Uterus (tissue), 4 donors: ENCODE measurements around the gene ANKRD1. TPM values are rescaled to one million over a fixed set of nuclear protein-coding genes. Genes with fewer than 3 reads are reported as not detected.

Experiments used
- DNase-seq, 2 donors: peaks; one replicate each; pipeline ENCODE4 v3.0.0-alpha.2; 2019 to 2020
- H3K27ac ChIP-seq, 2 donors: fragments of 200-600 bp; sonication (generic); 1 replicate in 1 of 2; 2 replicates in 1 of 2; pipeline ENCODE4 v1.5.1; 2016 to 2018
- H3K27me3 ChIP-seq, 2 donors: fragments of 200-600 bp; sonication (generic); one replicate each; pipeline ENCODE4 v1.5.1; 2018 to 2019; ENCODE audit warnings: control low read depth in 1 of 2
- H3K36me3 ChIP-seq, 2 donors: fragments of 200-600 bp; sonication (generic); one replicate each; pipeline ENCODE4 v1.5.1; 2019; ENCODE audit warnings: control low read depth in 1 of 2
- H3K4me1 ChIP-seq, 2 donors: fragments of 200-600 bp; sonication (generic); one replicate each; pipeline ENCODE4 v1.5.1; 2018 to 2019; ENCODE audit warnings: control low read depth in 1 of 2
- H3K4me3 ChIP-seq, 2 donors: fragments of 200-600 bp; sonication (generic); 1 replicate in 1 of 2; 2 replicates in 1 of 2; pipeline ENCODE4 v1.5.1; 2018 to 2019; ENCODE audit warnings: mild to moderate bottlenecking in 1 of 2
- H3K9me3 ChIP-seq, 2 donors: fragments of 200-600 bp; sonication (generic); one replicate each; pipeline ENCODE4 v1.5.1; 2019; ENCODE audit warnings: control low read depth in 1 of 2
- POLR2A ChIP-seq, 2 donors: fragments of 450-650 bp; IDR thresholded peaks; one replicate each; pipeline ENCODE4 v1.6.1; 2016; ENCODE audit warnings: antibody characterized with exemption in 2 of 2, mild to moderate bottlenecking in 1 of 2, moderate library complexity in 1 of 2
- intact Hi-C: fragments of 100-400 bp; cut with DNase I; formaldehyde crosslinking; loops from one replicate; pipeline ENCODE4 v1.15.1; 2023; ENCODE audit warnings: low total_unique reads
- total RNA-seq, 4 donors: library from RNA; depleted of rRNA in 3 of 4; stranded (reverse); fragments of >200 nt in 3 of 4; gene quantifications; one replicate each; pipeline versions ENCODE4 v1.1.0 to v1.2.4, GENCODE V29; 2014 to 2023
- TF ChIP-seq, protein P1 (sequence below), 4 experiments: fragments of 200-600 bp in 2 of 4; fragments of 450-650 bp in 2 of 4; sonication (generic) in 2 of 4; IDR thresholded peaks; one replicate each; pipeline ENCODE4 v1.5.1; 2016 to 2019; ENCODE audit warnings: antibody characterized with exemption in 4 of 4, mild to moderate bottlenecking in 2 of 4, moderate library complexity in 1 of 4
- donor health status: DM: yes; HTN: yes; CAD: no.

ANKRD1 gene
- total RNA-seq, 4 donors from 2014 or later, result 0.35 to 0.64 TPM; not detected in 2

- no peaks in the 10 kb centered on the region for H3K36me3 ChIP-seq
- TF ChIP-seq, protein P1, sequence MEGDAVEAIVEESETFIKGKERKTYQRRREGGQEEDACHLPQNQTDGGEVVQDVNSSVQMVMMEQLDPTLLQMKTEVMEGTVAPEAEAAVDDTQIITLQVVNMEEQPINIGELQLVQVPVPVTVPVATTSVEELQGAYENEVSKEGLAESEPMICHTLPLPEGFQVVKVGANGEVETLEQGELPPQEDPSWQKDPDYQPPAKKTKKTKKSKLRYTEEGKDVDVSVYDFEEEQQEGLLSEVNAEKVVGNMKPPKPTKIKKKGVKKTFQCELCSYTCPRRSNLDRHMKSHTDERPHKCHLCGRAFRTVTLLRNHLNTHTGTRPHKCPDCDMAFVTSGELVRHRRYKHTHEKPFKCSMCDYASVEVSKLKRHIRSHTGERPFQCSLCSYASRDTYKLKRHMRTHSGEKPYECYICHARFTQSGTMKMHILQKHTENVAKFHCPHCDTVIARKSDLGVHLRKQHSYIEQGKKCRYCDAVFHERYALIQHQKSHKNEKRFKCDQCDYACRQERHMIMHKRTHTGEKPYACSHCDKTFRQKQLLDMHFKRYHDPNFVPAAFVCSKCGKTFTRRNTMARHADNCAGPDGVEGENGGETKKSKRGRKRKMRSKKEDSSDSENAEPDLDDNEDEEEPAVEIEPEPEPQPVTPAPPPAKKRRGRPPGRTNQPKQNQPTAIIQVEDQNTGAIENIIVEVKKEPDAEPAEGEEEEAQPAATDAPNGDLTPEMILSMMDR (IDR thresholded peaks at IDR 0.05), result no peak
- no peak for TF ChIP-seq POLR2A (IDR thresholded peaks at IDR 0.05)
- peaks cover 0 to 4% of the 10 kb centered on the region in 2 donors for H3K4me1 ChIP-seq
- H3K4me3 ChIP-seq, result no peak overlapping the region
- H3K27me3 ChIP-seq, result no peaks in the 10 kb centered on the region
- no peak for DNase-seq
- no peak overlapping the region for H3K27ac ChIP-seq
- H3K9me3 ChIP-seq, result no peaks in the 10 kb centered on the region
- intact Hi-C loops, result no loop called here
Observed at GRCh38 chr10:90927293-90927692, 6.4 kb upstream of the ANKRD1 start.

DNA sequence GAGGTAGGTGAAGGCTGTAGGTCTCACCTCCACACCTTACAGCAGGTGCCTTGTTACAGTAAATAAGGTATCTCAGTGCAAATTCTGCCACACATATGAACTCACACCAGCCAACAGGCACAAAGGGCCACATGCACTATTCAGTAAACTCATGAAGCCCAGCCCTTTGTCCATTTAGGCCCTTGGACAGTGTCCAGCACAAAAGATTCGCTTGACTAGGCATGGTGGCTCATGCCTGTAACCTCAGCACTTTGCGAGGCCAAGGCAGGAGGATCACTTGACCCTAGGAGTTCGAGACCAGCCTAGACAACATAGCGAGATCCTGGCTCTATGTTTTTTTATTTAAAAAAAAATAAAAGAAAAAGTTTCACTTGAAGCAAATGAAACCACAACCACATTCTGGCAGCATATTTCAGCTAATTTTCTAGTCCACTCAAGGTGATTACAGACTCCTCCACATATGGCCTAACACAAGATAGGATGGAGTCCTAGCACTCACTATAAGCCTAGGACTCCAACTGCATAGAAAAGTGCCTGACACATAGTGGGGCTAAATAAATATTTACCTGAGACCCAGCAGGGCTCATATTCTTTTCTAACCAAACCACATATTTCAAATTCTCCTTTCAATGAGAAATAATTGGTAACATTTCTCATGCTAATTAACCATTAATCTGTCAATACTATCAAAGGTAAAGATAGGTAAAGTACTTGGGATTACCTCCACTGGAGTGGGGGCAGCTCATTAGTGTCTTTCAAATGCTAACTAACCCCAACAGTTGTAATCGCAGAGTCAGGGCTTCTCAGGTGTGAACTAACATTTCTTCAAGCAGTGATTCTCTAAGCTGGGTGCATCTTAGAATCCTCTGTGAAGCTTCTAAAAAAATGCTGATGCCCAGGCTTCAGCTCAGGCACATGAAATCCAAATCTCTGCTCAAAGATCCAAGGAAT is 4.5 kb upstream of the ANKRD1 start:
- Histone ChIP-seq H3K27me3 (no peaks in the 10 kb centered on the region), H3K9me3 (no peaks in the 10 kb centered on the region), H3K27ac (no peak overlapping the region), H3K4me1 (no peaks in the 10 kb centered on the region), H3K4me3 (no peak overlapping the region), H3K36me3 (no peaks in the 10 kb centered on the region)
- intact Hi-C loops, result no loop called here
- DNase-seq, result no peak
- no peak for TF ChIP-seq POLR2A (IDR thresholded peaks at IDR 0.05)
- TF ChIP-seq, protein P1 (IDR thresholded peaks at IDR 0.05), result no peak

DNA sequence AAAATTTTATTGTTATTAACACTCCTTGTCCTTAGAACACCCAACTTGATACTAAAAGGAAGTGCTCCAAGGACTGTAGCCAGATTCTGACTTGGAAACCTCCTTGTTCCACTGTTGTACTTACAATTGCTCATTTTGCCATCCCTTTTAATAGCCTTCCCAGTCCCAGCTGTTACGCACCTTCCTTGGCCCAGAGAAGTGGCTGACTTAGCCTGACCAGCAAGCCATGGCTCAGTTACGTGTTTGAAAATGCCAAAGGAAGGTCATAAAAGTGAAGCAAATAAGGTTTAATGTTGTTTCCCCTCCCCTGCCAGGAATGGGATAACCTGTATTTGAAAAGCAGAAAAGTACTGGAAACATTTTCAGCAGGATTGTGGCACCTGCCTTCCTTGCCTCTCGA is 3.7 kb upstream of the ANKRD1 start:
- Histone ChIP-seq H3K27me3 (no peaks in the 10 kb centered on the region), H3K36me3 (no peaks in the 10 kb centered on the region), H3K4me3 (no peak overlapping the region), H3K9me3 (no peaks in the 10 kb centered on the region), H3K27ac (no peak overlapping the region), H3K4me1 (no peaks in the 10 kb centered on the region)
- TF ChIP-seq POLR2A (IDR thresholded peaks at IDR 0.05), result no peak
- TF ChIP-seq, protein P1 (IDR thresholded peaks at IDR 0.05), result no peak
- intact Hi-C loops, result no loop called here
- no peak for DNase-seq

GRCh38 chr10:90923111-90923731 is 2.3 kb upstream of the ANKRD1 start:
- Histone ChIP-seq H3K9me3 (no peaks in the 10 kb centered on the region), H3K27me3 (no peaks in the 10 kb centered on the region), H3K27ac (no peak overlapping the region), H3K4me3 (no peak overlapping the region), H3K36me3 (no peaks in the 10 kb centered on the region), H3K4me1 (no peaks in the 10 kb centered on the region)
- DNase-seq, result no peak
- TF ChIP-seq, protein P1 (IDR thresholded peaks at IDR 0.05), result no peak
- TF ChIP-seq POLR2A (IDR thresholded peaks at IDR 0.05), result no peak
- intact Hi-C loops, result no loop called here

DNA sequence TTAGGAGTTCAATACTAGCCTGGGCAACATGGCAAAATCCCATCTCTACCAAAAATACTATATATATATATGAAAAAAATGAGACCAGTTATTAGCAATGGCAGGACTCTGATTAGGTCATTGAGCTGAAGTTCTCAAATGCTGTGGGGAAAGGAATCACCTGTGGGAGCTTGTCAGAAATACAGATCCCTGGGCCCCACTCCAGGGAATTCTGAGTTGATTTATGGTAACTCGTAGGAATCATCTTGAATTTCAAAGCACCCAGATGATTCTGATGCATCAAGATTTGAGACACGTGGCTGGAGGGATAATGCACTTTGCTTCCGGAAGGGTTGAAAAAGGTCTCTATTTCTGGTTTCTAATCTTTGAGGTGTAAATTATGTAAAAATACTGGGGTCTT is 1.0 kb upstream of the ANKRD1 start:
- H3K4me3 ChIP-seq, result no peak overlapping the region

More for the DNA sequence above, 1.0 kb upstream of the ANKRD1 start:
- Histone ChIP-seq H3K36me3 (no peaks in the 10 kb centered on the region), H3K4me1 (no peaks in the 10 kb centered on the region), H3K9me3 (no peaks in the 10 kb centered on the region), H3K27me3 (no peaks in the 10 kb centered on the region), H3K27ac (no peak overlapping the region)
- intact Hi-C loops, result no loop called here
- no peak for TF ChIP-seq POLR2A (IDR thresholded peaks at IDR 0.05)
- TF ChIP-seq, protein P1 (IDR thresholded peaks at IDR 0.05), result no peak
- no peak for DNase-seq
